Stimulated activated CD4-positive, alpha-beta T cell treated with anti-CD3 and anti-CD28 coated beads, Interleukin-12 subunit alpha, Interleukin-12 subunit beta, amount 100 ng/mL, for 24 hours (primary cell): ENCODE data around the gene ASIC2.

ENCODE experiments used
- DNase-seq, 2 experiments: peaks; one replicate each; pipeline ENCODE4 v3.0.0-alpha.2; 2020; ENCODE audit warnings: low read depth in 2 of 2

ASIC2 gene

DNA sequence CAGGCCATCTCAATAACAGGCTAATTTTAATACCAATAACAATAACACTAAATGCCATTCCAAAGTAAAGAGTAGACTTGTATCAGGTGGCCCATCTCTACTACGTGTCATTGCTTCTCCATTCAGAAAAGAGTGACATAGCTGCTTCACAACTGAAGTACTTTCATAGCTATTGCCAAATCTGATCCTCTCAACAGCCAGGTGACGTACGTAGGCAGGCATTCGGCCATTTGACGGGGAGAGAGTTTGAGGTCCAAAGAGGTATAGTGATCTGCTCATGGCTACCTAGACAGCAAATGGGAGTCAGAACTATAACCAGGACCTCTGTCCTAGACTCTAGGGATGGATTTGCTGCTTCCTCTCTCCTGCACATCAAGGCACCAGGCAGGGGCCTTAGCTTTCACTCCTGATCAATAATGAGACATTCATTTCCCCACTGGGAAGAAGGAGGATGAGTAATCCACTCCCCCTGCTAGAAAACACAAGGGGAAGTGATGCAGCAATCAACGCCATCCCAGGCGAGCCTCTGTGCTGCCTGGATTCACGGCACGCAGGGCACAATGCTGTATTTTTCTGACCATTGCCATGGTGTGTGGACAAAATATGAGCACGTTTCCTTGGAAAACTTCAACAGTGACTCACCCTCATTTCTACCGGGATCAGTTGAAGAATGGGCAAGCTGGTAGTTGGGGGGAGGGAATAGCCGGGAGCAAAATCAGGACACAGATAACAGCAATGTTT lies 220.5 kb downstream of the ASIC2 start:
- no peak for DNase-seq

DNA sequence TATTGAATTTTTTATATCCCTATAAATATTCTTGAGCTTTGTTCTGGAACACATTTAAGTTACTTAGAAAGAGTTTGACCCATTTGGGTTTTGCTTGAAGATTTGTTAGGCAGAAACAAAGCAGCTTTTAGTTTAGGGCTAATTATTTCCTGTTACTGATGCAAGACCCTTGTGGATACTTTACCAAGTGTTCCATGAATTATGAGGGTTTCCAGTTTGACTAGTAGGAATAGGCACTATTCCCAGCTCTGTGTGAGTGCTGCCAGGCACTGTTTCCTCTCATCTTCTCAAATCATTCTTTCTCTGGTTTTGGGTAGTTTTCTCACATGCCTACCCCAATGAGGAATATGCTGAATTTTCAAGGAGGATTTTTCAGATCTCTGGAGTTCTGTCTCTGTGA lies 221.4 kb downstream of the ASIC2 start:
- no peak for DNase-seq

DNA sequence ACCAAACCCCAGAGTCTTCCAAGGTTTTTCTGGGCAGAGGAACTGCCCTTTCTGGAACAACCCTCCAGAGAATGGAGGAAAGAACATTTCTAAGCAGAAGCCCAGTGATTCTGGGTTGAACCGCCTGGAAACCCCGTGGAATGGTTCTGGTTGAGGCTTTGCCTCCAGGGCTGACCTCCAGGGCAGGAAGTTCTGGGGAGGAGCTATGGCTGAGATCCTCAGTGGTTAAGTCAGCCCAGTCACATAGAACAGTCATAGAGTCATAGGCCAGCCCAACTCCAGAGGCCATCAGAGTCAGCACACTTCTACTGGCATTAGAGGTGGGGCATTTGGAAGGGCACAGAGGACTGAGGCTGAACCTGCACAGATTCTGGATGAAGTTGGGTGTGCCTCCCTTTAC lies 235.5 kb downstream of the ASIC2 start:
- no peak for DNase-seq

- DNase-seq, result no peak
Observed at GRCh38 chr17:33056399-33057146, 236.5 kb downstream of the ASIC2 start.

GRCh38 chr17:33055746-33056145 lies 237.3 kb downstream of the ASIC2 start:
- no peak for DNase-seq

GRCh38 chr17:33055171-33055611 lies 237.9 kb downstream of the ASIC2 start:
- no peak for DNase-seq

DNA sequence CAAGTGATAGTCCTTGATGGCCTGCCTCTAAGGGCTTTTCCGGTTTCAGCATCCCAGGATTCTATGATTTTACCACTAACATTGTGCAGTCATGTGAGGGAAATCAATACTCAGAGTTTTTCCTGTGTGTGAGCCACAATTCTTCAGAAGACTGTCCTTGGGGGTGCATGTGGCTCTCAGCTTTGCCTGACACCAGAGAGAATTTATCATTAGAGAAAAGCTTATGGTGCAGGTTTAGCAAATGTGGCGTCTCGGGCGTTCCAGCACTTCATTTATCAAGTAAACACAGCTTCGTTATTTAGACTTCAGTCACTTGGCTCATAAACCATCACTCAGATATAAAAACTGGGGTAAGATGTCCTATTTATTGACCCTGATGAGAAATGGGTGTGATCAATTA lies 238.7 kb downstream of the ASIC2 start:
- DNase-seq, result no peak

- DNase-seq, result no peak
Observed at GRCh38 chr17:33053676-33054075, 239.4 kb downstream of the ASIC2 start.

- DNase-seq, result no peak
Observed at GRCh38 chr17:33052856-33053255, 240.2 kb downstream of the ASIC2 start.

GRCh38 chr17:33050611-33051140 lies 242.4 kb downstream of the ASIC2 start:
- no peak for DNase-seq

GRCh38 chr17:33049781-33050414 lies 243.2 kb downstream of the ASIC2 start:
- peak in 1 of 2 experiments; percentile 41 for DNase-seq

GRCh38 chr17:33046361-33047255 lies 246.5 kb downstream of the ASIC2 start:
- no peak for DNase-seq

DNA sequence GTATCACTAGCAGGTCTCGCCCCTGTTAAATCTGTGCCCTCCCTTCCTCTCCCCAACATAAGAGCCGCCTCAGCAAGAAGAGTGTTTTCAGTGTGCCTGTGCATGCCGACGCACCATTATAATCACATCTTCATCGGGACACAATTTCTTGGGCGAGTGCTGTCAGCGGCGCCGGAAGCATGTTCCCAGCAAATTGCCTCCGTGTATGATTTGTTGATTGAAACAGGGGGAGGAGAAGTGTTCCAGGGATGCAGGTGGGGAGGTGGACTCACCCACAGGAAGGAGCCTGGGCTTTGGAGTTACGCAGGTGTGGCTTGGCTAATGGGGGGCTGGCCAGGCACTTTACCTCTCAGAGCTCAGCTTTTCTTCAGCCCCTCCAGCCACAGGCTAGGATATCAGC lies 247.9 kb downstream of the ASIC2 start:
- no peak for DNase-seq

DNA sequence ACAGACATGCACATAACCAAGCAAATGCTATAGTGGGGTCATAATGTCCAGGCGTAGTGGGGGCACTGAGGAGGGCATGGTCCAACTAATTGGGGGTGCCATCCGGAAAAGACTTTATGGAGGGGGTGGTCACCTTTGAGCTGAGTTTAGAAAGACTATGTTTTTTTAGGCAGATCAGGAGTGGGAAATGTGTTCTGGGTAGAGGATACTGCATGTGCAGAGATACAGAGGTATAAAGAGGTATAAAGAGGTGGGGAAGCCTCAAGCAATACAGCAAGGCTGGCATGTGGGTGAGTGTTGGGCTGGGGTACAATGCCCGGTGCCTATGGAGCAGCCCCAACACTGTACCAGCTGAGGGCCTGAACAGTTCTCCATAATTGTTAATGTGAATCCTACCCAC lies 248.3 kb downstream of the ASIC2 start:
- DNase-seq, result no peak

DNA sequence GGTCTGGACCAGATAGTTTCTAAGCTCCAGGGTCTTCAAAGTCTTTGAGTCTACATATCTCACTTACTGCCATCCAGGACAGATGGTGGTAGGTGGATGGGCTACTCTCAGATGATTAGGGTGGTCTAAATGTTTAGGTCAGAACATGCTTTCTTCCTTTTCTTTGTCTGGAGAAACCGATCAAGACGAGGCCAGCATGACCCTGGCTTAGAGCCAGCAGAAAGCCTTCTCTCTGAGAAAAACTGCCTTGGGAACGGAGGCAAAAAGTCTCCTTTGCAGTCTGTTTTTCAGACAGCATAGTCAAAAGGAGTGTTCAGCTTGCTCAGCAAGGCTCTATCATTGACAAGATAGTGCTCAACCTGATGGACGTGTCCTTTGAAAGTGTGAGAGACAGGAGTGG lies 252.6 kb downstream of the ASIC2 start:
- DNase-seq, result no peak

GRCh38 chr17:33039874-33040273 lies 253.2 kb downstream of the ASIC2 start:
- DNase-seq, result no peak

GRCh38 chr17:33038740-33039139 lies 254.4 kb downstream of the ASIC2 start:
- no peak for DNase-seq

DNA sequence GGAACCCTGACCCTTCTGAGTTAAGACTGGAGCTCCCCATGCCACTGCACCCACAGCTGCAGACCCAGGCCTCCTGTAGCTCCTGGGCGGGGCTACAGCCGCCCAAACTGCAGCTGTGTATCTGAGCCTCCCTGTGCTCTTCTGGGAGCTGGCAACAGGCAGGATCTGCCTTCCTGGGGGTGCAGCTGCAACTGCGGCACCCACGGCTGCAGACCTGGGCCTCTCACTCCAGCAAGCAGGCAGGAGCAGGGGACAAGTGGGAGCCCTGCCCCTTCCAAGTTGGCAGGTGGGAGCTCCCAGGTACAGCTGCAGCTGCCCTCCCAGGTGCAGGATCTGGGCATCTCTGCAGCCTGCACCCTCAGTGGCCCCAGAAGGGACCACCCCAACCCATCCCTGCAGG lies 259.9 kb downstream of the ASIC2 start:
- no peak for DNase-seq

DNA sequence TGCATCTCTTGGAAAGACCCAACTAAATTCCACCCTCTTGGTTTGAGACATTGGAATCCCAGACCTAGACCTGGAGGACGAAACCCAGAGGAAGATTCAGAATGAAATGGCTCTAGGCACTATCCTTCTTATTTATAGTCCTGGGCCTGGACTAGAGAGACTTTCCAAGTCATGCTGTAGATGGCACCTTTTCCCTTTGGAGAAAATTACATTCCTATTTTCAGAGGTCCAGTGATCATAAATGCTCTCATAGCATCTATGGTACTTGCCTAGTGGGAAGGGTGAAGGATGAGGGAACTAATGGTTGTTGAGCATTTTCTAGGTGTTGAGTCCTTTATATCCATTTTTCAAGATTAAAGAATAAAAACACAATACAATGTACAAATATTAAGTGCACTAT lies 264.3 kb downstream of the ASIC2 start:
- DNase-seq, result no peak

GRCh38 chr17:33028061-33028460 lies 265.0 kb downstream of the ASIC2 start:
- no peak for DNase-seq

GRCh38 chr17:33024688-33025486 lies 268.2 kb downstream of the ASIC2 start:
- DNase-seq, result no peak
